HEK293 (cell line): ENCODE data around the gene ARG2.

Source experiments
- CTCF ChIA-PET: fragments of 350-600 bp; formaldehyde crosslinking; extraction: SDS; loops from one replicate; lab custom pipeline; 2021; ENCODE audit warnings: antibody characterized with exemption; lab: Yijun Ruan, JAX
- POLR2A ChIA-PET: fragments of 300-600 bp; formaldehyde crosslinking; extraction: SDS; loops from one replicate; lab custom pipeline; 2020; ENCODE audit warnings: antibody characterized with exemption, inconsistent platforms; lab: Yijun Ruan, JAX
- H3K27ac ChIP-seq: fragments of 200-500 bp; sonication (Bioruptor generic); 2 replicates; pipeline ENCODE4 v1.5.1; 2014; ENCODE audit warnings: low read depth, low read length, control low read depth, inconsistent platforms; ENCODE audit errors: extremely low read depth
- H3K36me3 ChIP-seq, 2 experiments: fragments of 200-500 bp in 1 of 2; sonication (Bioruptor generic) in 1 of 2; 1 replicate in 1 of 2; 2 replicates in 1 of 2; pipeline ENCODE4 v1.5.1; 2014 to 2017; ENCODE audit warnings: inconsistent platforms in 2 of 2, low read length in 2 of 2; ENCODE audit not compliant: control insufficient read depth in 2 of 2, insufficient read depth in 1 of 2
- H3K4me1 ChIP-seq: fragments of 200-500 bp; sonication (Bioruptor generic); 2 replicates; pipeline ENCODE4 v1.5.1; 2014; ENCODE audit warnings: mild to moderate bottlenecking, low read length, inconsistent platforms; ENCODE audit not compliant: control insufficient read depth, insufficient read depth
- H3K4me3 ChIP-seq: 2 replicates; pipeline ENCODE4 v1.5.1; 2011; ENCODE audit warnings: low read depth, mild to moderate bottlenecking, control low read depth, low read length, moderate library complexity
- H3K9me3 ChIP-seq: fragments of 200-500 bp; sonication (Bioruptor generic); 2 replicates; pipeline ENCODE4 v1.5.1; 2014; ENCODE audit warnings: low read depth, low read length, inconsistent platforms; ENCODE audit not compliant: control insufficient read depth, insufficient read depth
- AEBP2 ChIP-seq: fragments of 450-650 bp; formaldehyde crosslinking; IDR thresholded peaks from 2 replicates; pipeline ENCODE4 v1.5.1; 2016; ENCODE audit warnings: missing biosample characterization, missing genetic modification characterization, borderline replicate concordance
- KLF10 ChIP-seq: fragments of 450-650 bp; IDR thresholded peaks from 2 replicates; pipeline ENCODE4 v1.5.1; 2018; ENCODE audit warnings: missing biosample characterization, mild to moderate bottlenecking, missing genetic modification characterization
- KLF16 ChIP-seq: fragments of 450-650 bp; formaldehyde crosslinking; IDR thresholded peaks from 2 replicates; pipeline ENCODE4 v1.5.1; 2017; ENCODE audit warnings: missing biosample characterization, missing genetic modification characterization
- KLF17 ChIP-seq: fragments of 450-650 bp; formaldehyde crosslinking; IDR thresholded peaks from 2 replicates; pipeline ENCODE4 v1.5.1; 2016; ENCODE audit warnings: missing biosample characterization, missing genetic modification characterization
- OSR2 ChIP-seq: fragments of 450-650 bp; formaldehyde crosslinking; IDR thresholded peaks from 2 replicates; pipeline ENCODE4 v1.5.1; 2016; ENCODE audit warnings: missing biosample characterization, missing genetic modification characterization
- PRDM10 ChIP-seq: fragments of 450-650 bp; formaldehyde crosslinking; IDR thresholded peaks from 2 replicates; pipeline ENCODE4 v1.5.1; 2016; ENCODE audit warnings: missing biosample characterization, missing genetic modification characterization
- RBAK ChIP-seq: fragments of 450-650 bp; formaldehyde crosslinking; IDR thresholded peaks from 2 replicates; pipeline ENCODE4 v1.5.1; 2016; ENCODE audit warnings: missing biosample characterization, missing genetic modification characterization
- SCRT2 ChIP-seq: fragments of 450-650 bp; formaldehyde crosslinking; IDR thresholded peaks from 2 replicates; pipeline ENCODE4 v1.5.1; 2016; ENCODE audit warnings: missing biosample characterization, missing genetic modification characterization
- ZFP41 ChIP-seq: fragments of 450-650 bp; formaldehyde crosslinking; IDR thresholded peaks from 2 replicates; pipeline ENCODE4 v1.5.1; 2016; ENCODE audit warnings: missing biosample characterization, missing genetic modification characterization, borderline replicate concordance
- ZNF202 ChIP-seq: fragments of 450-650 bp; formaldehyde crosslinking; IDR thresholded peaks from 2 replicates; pipeline ENCODE4 v1.5.1; 2016; ENCODE audit warnings: missing biosample characterization, missing genetic modification characterization, borderline replicate concordance
- ZNF211 ChIP-seq: fragments of 450-650 bp; formaldehyde crosslinking; IDR thresholded peaks from 2 replicates; pipeline ENCODE4 v1.5.1; 2016; ENCODE audit warnings: low read depth, missing biosample characterization, missing genetic modification characterization
- ZNF280D ChIP-seq: fragments of 450-650 bp; formaldehyde crosslinking; IDR thresholded peaks from 2 replicates; pipeline ENCODE4 v1.5.1; 2016; ENCODE audit warnings: missing biosample characterization, missing genetic modification characterization
- ZNF311 ChIP-seq: fragments of 450-650 bp; formaldehyde crosslinking; IDR thresholded peaks from 2 replicates; pipeline ENCODE4 v1.5.1; 2017; ENCODE audit warnings: missing biosample characterization, missing genetic modification characterization, borderline replicate concordance
- ZNF362 ChIP-seq: fragments of 450-650 bp; formaldehyde crosslinking; IDR thresholded peaks from 2 replicates; pipeline ENCODE4 v1.5.1; 2016; ENCODE audit warnings: missing biosample characterization, missing genetic modification characterization
- ZNF529 ChIP-seq: fragments of 450-650 bp; formaldehyde crosslinking; IDR thresholded peaks from 2 replicates; pipeline ENCODE4 v1.5.1; 2017; ENCODE audit warnings: missing genetic modification characterization, missing biosample characterization; ENCODE audit not compliant: insufficient replicate concordance
- ZNF530 ChIP-seq: fragments of 450-650 bp; formaldehyde crosslinking; IDR thresholded peaks from 2 replicates; pipeline ENCODE4 v1.5.1; 2016; ENCODE audit warnings: low read depth, missing biosample characterization, missing genetic modification characterization
- ZNF561 ChIP-seq: fragments of 450-650 bp; IDR thresholded peaks from 2 replicates; pipeline ENCODE4 v1.5.1; 2018; ENCODE audit warnings: missing biosample characterization, missing genetic modification characterization, borderline replicate concordance
- ZNF629 ChIP-seq: fragments of 450-650 bp; formaldehyde crosslinking; IDR thresholded peaks from 2 replicates; pipeline ENCODE4 v1.5.1; 2017; ENCODE audit warnings: missing biosample characterization, missing genetic modification characterization
- ZNF785 ChIP-seq: fragments of 450-650 bp; formaldehyde crosslinking; IDR thresholded peaks from 2 replicates; pipeline ENCODE4 v1.5.1; 2016; ENCODE audit warnings: missing biosample characterization, missing genetic modification characterization

Gene ARG2

GRCh38 chr14:67575684-67576083 is 44.0 kb upstream of the ARG2 start:
- Histone ChIP-seq H3K9me3 (no peaks in the 10 kb centered on the region), H3K27ac (no peak overlapping the region), H3K4me3 (no peak overlapping the region), H3K4me1 (no peaks in the 10 kb centered on the region), H3K36me3 (peaks cover 0 to 70% of the 10 kb centered on the region in 2 experiments; a peak in 1 of 3 replicates)
- no peak for TF ChIP-seq ZFP41 (tag by site-specific recombination)
- no peak for TF ChIP-seq ZNF629 (tag by site-specific recombination)
- TF ChIP-seq KLF17: no peak
- no peak for TF ChIP-seq ZNF785 (tag by site-specific recombination)
- no peak for TF ChIP-seq ZNF202 (tag by site-specific recombination)
- TF ChIP-seq ZNF530 (tag by site-specific recombination): no peak
- TF ChIP-seq ZNF362 (tag by site-specific recombination): no peak
- TF ChIP-seq ZNF311 (tag by site-specific recombination): no peak
- no peak for TF ChIP-seq OSR2 (tag by site-specific recombination)
- TF ChIP-seq ZNF211 (tag by site-specific recombination): no peak
- TF ChIP-seq ZNF280D: no peak
- no peak for TF ChIP-seq RBAK (tag by site-specific recombination)
- no peak for TF ChIP-seq KLF10 (tag by site-specific recombination)
- TF ChIP-seq AEBP2 (tag by site-specific recombination): no peak
- no peak for TF ChIP-seq KLF16 (tag by site-specific recombination)
- no peak for TF ChIP-seq ZNF529
- POLR2A ChIA-PET: no interaction called here
- CTCF ChIA-PET: interaction anchor here (0.8 to 1.5 kb wide), 4 partner anchors 50 to 148 kb away, joined by 3 to 6 read pairs (median 3); no protein-coding TSS in a partner anchor

- no peak overlapping the region for H3K4me3 ChIP-seq
- no peak overlapping the region for H3K27ac ChIP-seq
- H3K4me1 ChIP-seq: no peaks in the 10 kb centered on the region
- POLR2A ChIA-PET: interaction anchor here (1.3 kb wide), 1 partner anchor 24 kb away, joined by 3 read pairs; the partner anchor contains the start of gene PIGH
- no peaks in the 10 kb centered on the region for H3K9me3 ChIP-seq
- CTCF ChIA-PET: interaction anchor here (0.8 to 1.5 kb wide), 4 partner anchors 49 to 148 kb away, joined by 3 to 7 read pairs (median 4); no protein-coding TSS in a partner anchor
- TF ChIP-seq ZNF561 (tag by site-specific recombination) (no peak), PRDM10 (tag by site-specific recombination) (no peak), SCRT2 (tag by site-specific recombination) (0 out of 2 replicates have a peak, but pooled peaks have one; percentile 13), KLF16 (tag by site-specific recombination) (no peak)
- H3K36me3 ChIP-seq: peaks cover 0 to 77% of the 10 kb centered on the region in 2 experiments; a peak in 1 of 3 replicates
Measured at GRCh38 chr14:67576216-67576955, 43.3 kb upstream of the ARG2 start.
